ENCODE measurements around the gene KLKB1.

Gene KLKB1

DNA sequence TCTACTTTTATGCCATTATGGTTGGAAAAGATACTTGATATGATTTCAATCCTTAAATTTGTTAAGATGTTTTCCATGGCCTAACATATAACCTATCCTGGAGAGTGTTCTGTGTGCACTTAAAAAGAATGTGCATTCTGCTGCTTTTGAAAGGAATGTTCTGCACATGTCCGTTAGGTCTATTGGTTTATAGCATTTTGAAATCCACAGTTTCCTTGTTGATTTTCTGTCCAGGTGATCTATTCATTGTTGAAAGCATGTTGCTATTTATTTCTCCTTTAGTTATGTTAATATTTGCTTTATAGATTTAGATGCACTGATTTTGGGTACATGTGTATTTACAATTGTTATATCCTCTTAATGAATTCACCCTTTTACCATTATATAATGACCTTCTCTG lies 5.7 kb upstream of the KLKB1 start:
- TF ChIP-seq CTCF (IDR thresholded peaks at IDR 0.05; ENCODE audit: borderline replicate concordance, control extremely low read depth, extremely low read depth, insufficient read depth, missing control alignments), result no peak
- DNase-seq (ENCODE audit: low spot score), result no peak
- in situ Hi-C loops (cut with MboI; ENCODE audit: low sequenced_read_pairs, unreplicated experiment), result no loop called here

DNA sequence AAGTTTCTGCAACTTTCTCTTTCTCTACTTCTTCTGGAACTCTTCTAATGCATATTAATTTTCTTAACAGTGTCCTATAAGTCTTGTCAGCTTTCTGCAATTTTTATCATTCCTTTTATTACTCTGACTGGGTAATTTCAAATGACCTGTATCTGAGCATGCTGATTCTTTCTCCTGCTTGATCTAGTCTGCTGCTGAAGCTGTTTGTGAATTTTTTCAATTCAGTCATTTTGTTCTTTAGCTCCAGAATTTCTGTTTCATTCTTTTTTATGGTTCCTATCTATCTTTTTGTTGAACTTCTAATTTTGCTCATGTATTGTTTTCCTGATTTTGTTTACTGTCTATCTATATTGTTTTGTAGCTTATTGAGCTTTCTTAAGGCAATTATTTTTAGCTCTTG lies 1.5 kb upstream of the KLKB1 start:
- in situ Hi-C loops (cut with MboI; ENCODE audit: low sequenced_read_pairs, unreplicated experiment), result no loop called here
- TF ChIP-seq CTCF (IDR thresholded peaks at IDR 0.05; ENCODE audit: borderline replicate concordance, control extremely low read depth, extremely low read depth, insufficient read depth, missing control alignments), result no peak
- DNase-seq (ENCODE audit: low spot score), result no peak

DNA sequence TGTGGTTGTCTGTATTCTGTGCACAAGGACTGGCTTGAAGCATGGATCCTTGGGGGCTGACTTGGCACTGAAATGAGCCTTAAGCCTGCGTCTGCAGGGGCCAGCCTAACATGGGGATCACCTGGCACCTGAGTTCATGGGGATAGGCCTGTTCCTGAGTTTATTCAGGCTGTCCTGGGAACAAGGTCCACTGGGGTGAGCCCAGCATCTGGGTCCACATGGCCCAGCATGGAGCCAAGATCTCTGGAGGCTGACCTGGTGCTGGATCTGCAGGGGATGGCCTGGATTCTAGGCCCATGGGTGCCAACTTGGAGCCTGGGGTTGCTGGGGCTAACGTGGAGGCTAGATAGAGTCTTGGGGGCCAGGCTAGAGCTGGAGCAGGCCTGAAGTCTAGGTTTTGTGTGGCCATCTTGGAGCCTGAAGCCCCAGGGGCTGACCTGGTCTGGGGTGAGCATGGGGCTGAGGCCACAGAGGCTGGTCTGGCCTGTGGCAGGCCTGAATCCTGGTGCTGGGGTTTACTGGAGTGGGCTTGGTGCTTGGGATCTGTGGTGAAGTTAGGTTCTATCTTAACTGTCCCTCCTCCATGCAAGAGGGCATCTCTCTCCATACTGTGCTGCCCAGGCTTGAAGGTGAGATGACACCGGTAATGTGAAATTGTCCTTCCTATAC lies 652 bp upstream of the KLKB1 start:
- TF ChIP-seq CTCF (IDR thresholded peaks at IDR 0.05; ENCODE audit: borderline replicate concordance, control extremely low read depth, extremely low read depth, insufficient read depth, missing control alignments), result no peak
- DNase-seq (ENCODE audit: low spot score), result no peak
- in situ Hi-C loops (cut with MboI; ENCODE audit: low sequenced_read_pairs, unreplicated experiment), result no loop called here

DNA sequence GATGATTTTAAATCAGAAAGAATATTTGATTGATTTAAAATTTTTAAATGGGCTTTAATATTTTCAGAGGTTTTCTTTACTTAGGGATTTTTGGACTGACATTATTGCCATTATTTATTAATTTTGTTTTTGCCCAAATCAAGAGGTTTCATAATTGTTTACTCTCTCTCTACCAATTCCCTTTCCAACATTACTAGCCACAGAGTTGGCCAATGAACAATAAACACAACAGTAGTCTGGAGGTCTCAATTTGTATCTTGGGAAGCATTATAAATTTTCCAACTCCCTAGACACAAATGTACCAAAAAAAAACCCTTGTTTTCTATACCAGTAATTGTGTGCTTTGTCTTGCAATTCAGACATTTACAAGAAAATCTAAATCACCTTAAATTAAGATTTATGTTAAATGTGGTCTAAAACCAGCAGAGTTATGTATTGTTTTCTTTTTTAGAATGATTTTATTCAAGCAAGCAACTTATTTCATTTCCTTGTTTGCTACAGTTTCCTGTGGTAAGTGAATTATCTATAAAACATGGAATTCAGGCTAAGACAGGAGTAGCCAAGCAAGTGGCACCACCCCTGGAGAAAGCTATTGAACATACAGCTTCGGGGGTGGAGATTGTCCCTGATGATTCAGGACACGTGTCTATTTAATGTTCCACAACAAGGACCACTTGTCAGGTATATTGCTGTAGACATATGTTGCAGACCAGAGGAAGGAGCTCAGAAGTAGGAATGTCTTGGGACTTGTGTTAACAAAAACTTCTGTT lies 622 bp downstream of the KLKB1 start:
- TF ChIP-seq CTCF (IDR thresholded peaks at IDR 0.05; ENCODE audit: borderline replicate concordance, control extremely low read depth, extremely low read depth, insufficient read depth, missing control alignments), result no peak
- in situ Hi-C loops (cut with MboI; ENCODE audit: low sequenced_read_pairs, unreplicated experiment), result no loop called here

DNA sequence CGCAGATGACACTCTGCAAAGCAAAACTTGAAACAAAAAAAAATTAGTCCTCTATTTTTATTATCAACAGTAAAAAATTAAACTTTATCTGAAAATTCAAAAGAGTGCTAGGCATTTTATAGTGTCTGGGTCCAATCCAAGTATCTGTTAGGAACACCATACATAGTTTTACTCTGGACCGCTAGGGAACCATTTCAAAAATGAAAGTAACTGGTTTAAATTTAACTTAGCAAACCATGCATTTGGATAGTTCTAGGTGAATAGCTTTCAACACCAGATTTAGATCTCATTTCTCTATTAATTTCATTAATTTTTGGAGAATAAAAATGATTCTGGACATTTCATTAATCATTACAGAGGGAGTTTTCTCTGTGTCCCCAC lies 1.2 kb downstream of the KLKB1 start:
- DNase-seq (ENCODE audit: low spot score), result no peak
- no peak for TF ChIP-seq CTCF (IDR thresholded peaks at IDR 0.05; ENCODE audit: borderline replicate concordance, control extremely low read depth, extremely low read depth, insufficient read depth, missing control alignments)
- in situ Hi-C loops (cut with MboI; ENCODE audit: low sequenced_read_pairs, unreplicated experiment), result no loop called here

More for the DNA sequence above, 622 bp downstream of the KLKB1 start:
- no peak for DNase-seq (ENCODE audit: low spot score)

DNA sequence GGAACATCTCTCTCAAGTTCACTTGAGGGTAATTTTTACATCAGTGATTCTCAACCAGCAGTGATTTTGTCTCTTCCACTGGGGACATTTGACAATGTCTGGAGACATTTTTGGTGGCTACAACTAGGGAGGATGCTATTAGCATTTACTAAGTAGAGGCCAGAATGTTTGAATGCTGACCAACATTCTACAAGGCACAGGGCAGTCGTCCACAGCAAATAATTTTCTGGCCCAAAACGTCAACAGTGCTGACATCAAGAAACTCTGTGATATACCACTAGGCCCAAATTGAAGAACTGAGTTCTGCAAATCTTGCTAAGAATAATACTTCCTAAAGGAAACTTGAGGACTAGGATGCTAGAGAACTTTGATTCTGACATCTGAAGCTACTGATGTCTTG lies 7.1 kb downstream of the KLKB1 start:
- no peak for TF ChIP-seq CTCF (IDR thresholded peaks at IDR 0.05; ENCODE audit: borderline replicate concordance, control extremely low read depth, extremely low read depth, insufficient read depth, missing control alignments)

More for the DNA sequence above, 7.1 kb downstream of the KLKB1 start:
- in situ Hi-C loops (cut with MboI; ENCODE audit: low sequenced_read_pairs, unreplicated experiment), result no loop called here
- no peak for DNase-seq (ENCODE audit: low spot score)
